HepG2 (cell line): Measurements from ENCODE around the gene TSPAN17. TPM values are rescaled to one million over a fixed set of nuclear protein-coding genes. Genes with fewer than 3 reads are reported as not detected.

ENCODE experiments used
- ATAC-seq: fragments of 200-7000 bp; cut with Tn5 transposase; 3 replicates; pipeline ENCODE4 v1.9.1; 2020; ENCODE audit warnings: mild to moderate bottlenecking, moderate library complexity
- BruUV-seq: library from RNA; stranded (reverse); fragments of 400-500 nt; replicated peaks from 2 replicates; lab custom pipeline; 2021; lab: Mats Ljungman, UMichigan
- CTCF ChIA-PET: fragments of 300-600 bp; formaldehyde crosslinking; extraction: SDS; loops from one replicate; lab custom pipeline; 2021; ENCODE audit warnings: low total read pairs, inconsistent platforms, low intra/inter-chr PET ratio; lab: Yijun Ruan, JAX
- POLR2A ChIA-PET: fragments of 350-600 bp; sonication (Branson Sonifier 250); formaldehyde crosslinking; loops from one replicate; lab custom pipeline; 2020; ENCODE audit warnings: antibody characterized with exemption, inconsistent platforms; lab: Yijun Ruan, JAX
- DNase-seq: peaks from one replicate; pipeline ENCODE4 v3.0.0-alpha.2; 2015; ENCODE audit warnings: low spot score
- FAIRE-seq: peaks from 3 replicates; lab custom pipeline; 2011; peaks lifted over from hg19 to GRCh38; lab: Jason Lieb, UNC
- H2AFZ ChIP-seq: one replicate; pipeline ENCODE4 v1.6.1; 2011; ENCODE audit warnings: low read length, inconsistent platforms
- H3K27ac ChIP-seq: fragments of 300-600 bp; 3 replicates; pipeline ENCODE4 v1.8.0; 2011; ENCODE audit warnings: mixed run types, mild to moderate bottlenecking, mixed read lengths, low read length, inconsistent platforms; ENCODE audit not compliant: insufficient read depth; ENCODE audit errors: extremely low read length
- H3K27me3 ChIP-seq, 2 experiments: fragments of 200-600 bp in 1 of 2; 2 replicates in 1 of 2; 3 replicates in 1 of 2; pipeline versions ENCODE4 v1.6.0 to v1.8.0; 2011; ENCODE audit warnings: low read length in 2 of 2, mild to moderate bottlenecking in 2 of 2, moderate library complexity in 2 of 2, inconsistent platforms in 1 of 2; ENCODE audit not compliant: insufficient read depth in 2 of 2, control insufficient read depth in 1 of 2
- H3K36me3 ChIP-seq, 2 experiments: fragments of 200-600 bp in 1 of 2; replicated peaks in 1 of 2; 2 replicates in 1 of 2; 3 replicates in 1 of 2; pipeline versions ENCODE4 v1.5.1 to v1.8.0; 2011; ENCODE audit warnings: low read length in 2 of 2, inconsistent platforms in 1 of 2; ENCODE audit not compliant: insufficient read depth in 2 of 2, control insufficient read depth in 1 of 2
- H3K4me1 ChIP-seq: 2 replicates; pipeline ENCODE4 v1.5.1; 2012; ENCODE audit warnings: low read length, inconsistent platforms; ENCODE audit not compliant: insufficient read depth
- H3K4me2 ChIP-seq: 2 replicates; pipeline ENCODE4 v1.6.0; 2011; ENCODE audit warnings: low read depth, low read length, inconsistent platforms
- H3K4me3 ChIP-seq, 3 experiments: fragments of 200-600 bp in 1 of 3; sonication (generic), shearing (Covaris generic) in 1 of 3; replicated peaks in 1 of 3; 2 replicates each; pipeline ENCODE4 v1.5.1; 2011 to 2016; ENCODE audit warnings: low read length in 3 of 3, inconsistent platforms in 2 of 3, low read depth in 2 of 3, mild to moderate bottlenecking in 2 of 3, control low read depth in 1 of 3, mixed read lengths in 1 of 3; ENCODE audit not compliant: insufficient read depth in 1 of 3
- H3K79me2 ChIP-seq: one replicate; pipeline ENCODE4 v1.6.1; 2011; ENCODE audit warnings: low read length, inconsistent platforms; ENCODE audit not compliant: insufficient read depth
- H3K9ac ChIP-seq: 2 replicates; pipeline ENCODE4 v1.6.0; 2011; ENCODE audit warnings: mild to moderate bottlenecking, low read depth, low read length, inconsistent platforms; ENCODE audit not compliant: insufficient read depth
- H3K9me3 ChIP-seq: 2 replicates; pipeline ENCODE4 v1.5.1; 2012; ENCODE audit warnings: mild to moderate bottlenecking, low read length
- H4K20me1 ChIP-seq: 2 replicates; pipeline ENCODE4 v1.6.0; 2011; ENCODE audit warnings: inconsistent platforms, mild to moderate bottlenecking, low read length, moderate library complexity; ENCODE audit not compliant: insufficient read depth
- ATF3 ChIP-seq: sonication (generic); formaldehyde crosslinking; IDR thresholded peaks from 2 replicates; pipeline ENCODE4 v1.4.0; 2020; ENCODE audit warnings: missing genetic modification reagents
- GMEB1 ChIP-seq: sonication (generic); formaldehyde crosslinking; IDR thresholded peaks from 2 replicates; pipeline ENCODE4 v1.5.1; 2020; ENCODE audit warnings: missing genetic modification reagents, mild to moderate bottlenecking, borderline replicate concordance
- JUN ChIP-seq: sonication (generic); formaldehyde crosslinking; IDR thresholded peaks from 2 replicates; pipeline ENCODE4 v1.4.0; 2020; ENCODE audit warnings: mild to moderate bottlenecking, missing genetic modification reagents
- KLF9 ChIP-seq: IDR thresholded peaks from 2 replicates; pipeline ENCODE4 v1.6.1; 2016; ENCODE audit warnings: low read depth
- MYC ChIP-seq: sonication (generic); formaldehyde crosslinking; IDR thresholded peaks from 2 replicates; pipeline ENCODE4 v1.9.0; 2021; ENCODE audit warnings: missing genetic modification reagents, borderline replicate concordance
- NR0B2 ChIP-seq: sonication (generic); formaldehyde crosslinking; IDR thresholded peaks from 2 replicates; pipeline ENCODE4 v1.4.0; 2020; ENCODE audit warnings: mild to moderate bottlenecking, missing genetic modification reagents
- POLR2AphosphoS5 ChIP-seq: IDR thresholded peaks from 2 replicates; pipeline ENCODE4 v1.6.1; 2012; ENCODE audit warnings: low read depth, low read length
- POLR2G ChIP-seq: fragments of 200-400 bp; formaldehyde crosslinking; IDR thresholded peaks from 2 replicates; pipeline ENCODE4 v1.6.1; 2018; ENCODE audit warnings: mild to moderate bottlenecking, low read depth, low read length, moderate library complexity
- SIN3B ChIP-seq: fragments of 150-350 bp; IDR thresholded peaks from 2 replicates; pipeline ENCODE4 v1.6.1; 2014; ENCODE audit warnings: low read length
- SP4 ChIP-seq: sonication (generic); formaldehyde crosslinking; IDR thresholded peaks from 2 replicates; pipeline ENCODE4 v1.8.1; 2023; ENCODE audit warnings: mild to moderate bottlenecking, missing genetic modification reagents
- TAF1 ChIP-seq: sonication (generic); formaldehyde crosslinking; IDR thresholded peaks from 2 replicates; pipeline ENCODE4 v1.4.0; 2020; ENCODE audit warnings: missing genetic modification reagents
- TBL1XR1 ChIP-seq: fragments of 150-350 bp; IDR thresholded peaks from 2 replicates; pipeline ENCODE4 v1.6.1; 2014; ENCODE audit warnings: borderline replicate concordance, low read length; ENCODE audit not compliant: partially characterized antibody
- TCF12 ChIP-seq, 2 experiments: fragments of 450-650 bp in 1 of 2; sonication (generic) in 1 of 2; formaldehyde crosslinking in 1 of 2; IDR thresholded peaks; 2 replicates each; pipeline versions ENCODE4 v1.6.1 to v1.8.0; 2017 to 2022; ENCODE audit warnings: antibody characterized with exemption in 1 of 2, mild to moderate bottlenecking in 1 of 2, missing genetic modification reagents in 1 of 2, moderate library complexity in 1 of 2
- ZNF20 ChIP-seq: sonication (generic); formaldehyde crosslinking; IDR thresholded peaks from 2 replicates; pipeline ENCODE4 v1.4.0; 2020; ENCODE audit warnings: mild to moderate bottlenecking, moderate library complexity, missing genetic modification reagents
- ZNF224 ChIP-seq: sonication (generic); formaldehyde crosslinking; IDR thresholded peaks from 2 replicates; pipeline ENCODE4 v1.5.0; 2020; ENCODE audit warnings: mild to moderate bottlenecking, missing genetic modification reagents
- ZNF512B ChIP-seq: sonication (generic); formaldehyde crosslinking; IDR thresholded peaks from 2 replicates; pipeline ENCODE4 v1.5.1; 2020; ENCODE audit warnings: missing genetic modification reagents, mild to moderate bottlenecking, borderline replicate concordance
- ZNF598 ChIP-seq: sonication (generic); formaldehyde crosslinking; IDR thresholded peaks from 2 replicates; pipeline ENCODE4 v1.5.1; 2020; ENCODE audit warnings: mild to moderate bottlenecking, missing genetic modification reagents, borderline replicate concordance
- ZNF644 ChIP-seq: IDR thresholded peaks from 2 replicates; pipeline ENCODE4 v1.6.1; 2016; ENCODE audit warnings: low read depth
- ZNF768 ChIP-seq: sonication (generic); formaldehyde crosslinking; IDR thresholded peaks from 2 replicates; pipeline ENCODE4 v1.4.0; 2020; ENCODE audit warnings: missing genetic modification reagents
- WGBS: methylation state at CpG from one replicate; pipeline ENCODE4 v1.1.6; 2017; ENCODE audit warnings: low lambda C conversion rate; 5-methylcytosine and 5-hydroxymethylcytosine counted together
- in situ Hi-C: cut with HindIII; loops from 2 replicates; pipeline ENCODE4 v1.10.0; 2017; ENCODE audit warnings: low pct_unique_long_range_greater_than_20kb; ENCODE audit not compliant: extremely low pct_ligation_motif_present
- intact Hi-C: fragments of 100-400 bp; cut with micrococcal nuclease; formaldehyde crosslinking; loops from one replicate; pipeline ENCODE4 v1.10.0; 2022; ENCODE audit not compliant: unreplicated experiment
- polyA plus RNA-seq, 8 experiments: library from polyadenylated mRNA; depleted of rRNA in 3 of 8; stranded (reverse) in 7 of 8; unstranded in 1 of 8; fragments of >200 nt; fragmentation: Illumina TruSeq in 4 of 8; extraction: Trizol in 4 of 8; gene quantifications; 2 replicates each; pipeline versions ENCODE4 v1.2.1 to v1.2.3, GENCODE V29; 2011 to 2016; ENCODE audit warnings: low read depth in 4 of 8, missing spikeins in 1 of 8, mixed read lengths in 1 of 8; ENCODE audit not compliant: insufficient read depth in 1 of 8
- total RNA-seq, 5 experiments: library from RNA; depleted of rRNA; stranded (reverse); fragments of >200 nt; fragmentation: Illumina TruSeq; extraction: Trizol; gene quantifications; 2 replicates each; pipeline ENCODE4 v1.2.3, GENCODE V29; 2016; ENCODE audit warnings: low read depth in 1 of 5

The TSPAN17 gene
- total and polyA plus RNA-seq, 2 of the 13 experiments (the other 11 are each of a cell fraction or from before 2014, with no cell fraction given), result 11.5 to 15.0 TPM

- no peak for TF ChIP-seq ATF3 (CRISPR knock-in tag)
- TF ChIP-seq POLR2G, result no peak
- no peak for TF ChIP-seq ZNF224 (CRISPR knock-in tag)
- TF ChIP-seq ZNF20 (CRISPR knock-in tag), result no peak
- TF ChIP-seq MYC (CRISPR knock-in tag), result no peak
- no peak for TF ChIP-seq JUN (CRISPR knock-in tag)
- TF ChIP-seq ZNF512B, result no peak
- TF ChIP-seq SP4, result no peak
- no peak for TF ChIP-seq TAF1
Observed at GRCh38 chr5:176673651-176674583, 26.6 kb downstream of the TSPAN17 start (continued).

- no peak for DNase-seq
- in situ Hi-C loops, result no loop called here
Observed at GRCh38 chr5:176674799-176675198, 27.5 kb downstream of the TSPAN17 start.

More at GRCh38 chr5:176674799-176675198, 27.5 kb downstream of the TSPAN17 start:
- intact Hi-C loops, result no loop called here
- Histone ChIP-seq H3K36me3 (no peaks in the 10 kb centered on the region), H3K4me3 (no peak overlapping the region), H4K20me1 (no peaks in the 10 kb centered on the region)
- ATAC-seq, result no peak
- CTCF ChIA-PET, result no interaction called here
- TF ChIP-seq TBL1XR1 (no peak), TCF12 (IDR thresholded peaks at IDR 0.05) (no peak), TCF12 (CRISPR knock-in tag; IDR thresholded peaks at IDR 0.05) (no peak), KLF9 (CRISPR knock-in tag) (no peak), ZNF598 (CRISPR knock-in tag) (no peak), GMEB1 (CRISPR knock-in tag) (no peak), ZNF768 (CRISPR knock-in tag) (no peak), NR0B2 (CRISPR knock-in tag) (no peak), SIN3B (no peak), POLR2AphosphoS5 (no peak), ZNF644 (CRISPR knock-in tag) (no peak)
- TF ChIP-seq, all 625 proteins: peak for 0
- Histone ChIP-seq H3K4me2 (no peak overlapping the region), H3K27ac (no peak overlapping the region), H3K4me1 (peaks cover 39% of the 10 kb centered on the region), H3K27me3 (peaks cover 0 to 4% of the 10 kb centered on the region in 2 experiments; a peak in 3 of 5 replicates), H3K79me2 (no peaks in the 10 kb centered on the region), H3K9me3 (no peaks in the 10 kb centered on the region), H3K9ac (no peak overlapping the region), H2AFZ (no peak overlapping the region)
- POLR2A ChIA-PET, result no interaction called here
- no peak for FAIRE-seq
- no TSS peak for BruUV-seq
- 59% methylated on average over 17 of the region's 17 CpGs for WGBS
